Sigmoid colon (tissue), 7 donors: ENCODE measurements around the gene VPS18. TPM values are rescaled to one million over a fixed set of nuclear protein-coding genes. Genes with fewer than 3 reads are reported as not detected.

ENCODE experiments used
- DNase-seq: peaks from one replicate; pipeline ENCODE4 v3.0.0-alpha.2; 2019
- H3K27ac ChIP-seq, 4 donors: fragments of 200-600 bp; sonication (generic); one replicate each; pipeline ENCODE4 v1.5.1; 2016 to 2019; ENCODE audit warnings: mild to moderate bottlenecking in 1 of 4
- H3K27me3 ChIP-seq, 3 donors: fragments of 200-600 bp; sonication (generic); one replicate each; pipeline ENCODE4 v1.5.1; 2019; ENCODE audit warnings: mild to moderate bottlenecking in 1 of 3
- H3K36me3 ChIP-seq, 4 donors: fragments of 200-600 bp; sonication (generic); one replicate each; pipeline ENCODE4 v1.5.1; 2016 to 2019
- H3K4me1 ChIP-seq, 4 donors: fragments of 200-600 bp; sonication (generic); one replicate each; pipeline ENCODE4 v1.5.1; 2017 to 2019
- H3K4me3 ChIP-seq, 4 donors: fragments of 200-600 bp; sonication (generic); one replicate each; pipeline ENCODE4 v1.5.1; 2017 to 2019; ENCODE audit warnings: mild to moderate bottlenecking in 2 of 4, moderate library complexity in 1 of 4
- H3K9me3 ChIP-seq, 4 donors: fragments of 200-600 bp in 3 of 4; sonication (generic) in 3 of 4; one replicate each; pipeline versions ENCODE4 v1.5.1 to v1.6.1; 2013 to 2019
- EP300 ChIP-seq, 4 donors: sonication (generic); formaldehyde crosslinking; IDR thresholded peaks; one replicate each; pipeline ENCODE4 v1.6.1; 2017; ENCODE audit warnings: antibody characterized with exemption in 4 of 4
- POLR2A ChIP-seq, 2 donors: fragments of 450-650 bp; IDR thresholded peaks; one replicate each; pipeline ENCODE4 v1.6.1; 2016; ENCODE audit warnings: antibody characterized with exemption in 2 of 2, mild to moderate bottlenecking in 2 of 2, moderate library complexity in 2 of 2
- POLR2AphosphoS5 ChIP-seq, 4 donors: sonication (generic); formaldehyde crosslinking; IDR thresholded peaks; one replicate each; pipeline ENCODE4 v1.6.1; 2017; ENCODE audit warnings: antibody characterized with exemption in 4 of 4
- WGBS, 2 donors: extraction: QIAGEN DNeasy Blood & Tissue Kit; methylation state at CpG; one replicate each; pipeline ENCODE4 v1.1.7; 2013; 5-methylcytosine and 5-hydroxymethylcytosine counted together
- intact Hi-C: fragments of 100-400 bp; cut with DNase I; formaldehyde crosslinking; loops from one replicate; pipeline ENCODE4 v1.15.1; 2023
- polyA plus RNA-seq, 3 donors: library from polyadenylated mRNA; stranded (reverse); fragments of 200-250 nt; gene quantifications; one replicate each; pipeline ENCODE4 v1.2.3, GENCODE V29; 2013
- total RNA-seq, 4 donors: library from RNA; depleted of rRNA; stranded (reverse); fragments of >200 nt; gene quantifications; one replicate each; pipeline ENCODE4 v1.1.0, GENCODE V29; 2016
- TF ChIP-seq, protein P1 (sequence below), 4 experiments: fragments of 450-650 bp in 3 of 4; fragments of 200-600 bp in 1 of 4; IDR thresholded peaks; one replicate each; pipeline ENCODE4 v1.5.1; 2016 to 2019; ENCODE audit warnings: antibody characterized with exemption in 4 of 4, mild to moderate bottlenecking in 3 of 4, moderate library complexity in 2 of 4
- donor health status: healthy with polysubstance abuse.
- donor health status: Bipolar disorder and iron deficiency.
- donor health status: healthy.

Gene VPS18
- total and polyA plus RNA-seq, 7 donors: 4.8 to 19.6 (median 17.4) TPM

DNA sequence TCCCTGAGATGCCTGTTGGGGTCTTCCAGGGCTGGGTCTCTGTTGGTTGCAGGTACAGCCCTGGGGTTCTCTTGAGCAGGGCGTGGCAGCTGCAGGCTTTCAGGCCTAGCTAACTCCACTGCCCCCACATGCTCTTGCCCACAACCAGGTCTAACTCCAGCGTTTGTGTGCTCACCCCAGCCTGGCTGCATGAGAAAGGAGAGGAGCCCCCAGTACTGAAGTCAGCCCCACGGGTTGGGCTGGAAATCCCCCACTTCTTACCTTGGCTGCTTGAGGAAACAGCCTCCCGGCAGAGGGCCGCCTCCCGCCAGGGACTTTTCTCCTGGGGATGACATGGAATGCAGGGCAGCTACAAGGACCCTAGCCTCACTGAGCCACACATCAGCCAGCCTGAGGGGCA lies 18.2 kb downstream of the VPS18 start:
- Histone ChIP-seq H3K27ac (no peak overlapping the region), H3K4me3 (no peak overlapping the region), H3K9me3 (no peaks in the 10 kb centered on the region), H3K4me1 (peaks cover 0 to 2% (median under 1%) of the 10 kb centered on the region in 4 donors), H3K27me3 (no peaks in the 10 kb centered on the region), H3K36me3 (no peaks in the 10 kb centered on the region)
- DNase-seq: no peak
- intact Hi-C loops: no loop called here
- WGBS, 2 donors: 69 to 74% methylated on average over 6 of the region's 6 CpGs
- TF ChIP-seq POLR2AphosphoS5 (IDR thresholded peaks at IDR 0.05) (no peak), EP300 (IDR thresholded peaks at IDR 0.05) (no peak), POLR2A (IDR thresholded peaks at IDR 0.05) (no peak)
- TF ChIP-seq, protein P1, sequence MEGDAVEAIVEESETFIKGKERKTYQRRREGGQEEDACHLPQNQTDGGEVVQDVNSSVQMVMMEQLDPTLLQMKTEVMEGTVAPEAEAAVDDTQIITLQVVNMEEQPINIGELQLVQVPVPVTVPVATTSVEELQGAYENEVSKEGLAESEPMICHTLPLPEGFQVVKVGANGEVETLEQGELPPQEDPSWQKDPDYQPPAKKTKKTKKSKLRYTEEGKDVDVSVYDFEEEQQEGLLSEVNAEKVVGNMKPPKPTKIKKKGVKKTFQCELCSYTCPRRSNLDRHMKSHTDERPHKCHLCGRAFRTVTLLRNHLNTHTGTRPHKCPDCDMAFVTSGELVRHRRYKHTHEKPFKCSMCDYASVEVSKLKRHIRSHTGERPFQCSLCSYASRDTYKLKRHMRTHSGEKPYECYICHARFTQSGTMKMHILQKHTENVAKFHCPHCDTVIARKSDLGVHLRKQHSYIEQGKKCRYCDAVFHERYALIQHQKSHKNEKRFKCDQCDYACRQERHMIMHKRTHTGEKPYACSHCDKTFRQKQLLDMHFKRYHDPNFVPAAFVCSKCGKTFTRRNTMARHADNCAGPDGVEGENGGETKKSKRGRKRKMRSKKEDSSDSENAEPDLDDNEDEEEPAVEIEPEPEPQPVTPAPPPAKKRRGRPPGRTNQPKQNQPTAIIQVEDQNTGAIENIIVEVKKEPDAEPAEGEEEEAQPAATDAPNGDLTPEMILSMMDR (IDR thresholded peaks at IDR 0.05): no peak

GRCh38 chr15:40914013-40914412 lies 19.8 kb downstream of the VPS18 start:
- 95 to 97% methylated on average over 12 of the region's 12 CpGs for WGBS, 2 donors
- no peak overlapping the region for H3K27ac ChIP-seq
- H3K4me3 ChIP-seq: no peak overlapping the region
- no peaks in the 10 kb centered on the region for H3K9me3 ChIP-seq
- H3K4me1 ChIP-seq: no peaks in the 10 kb centered on the region
- H3K27me3 ChIP-seq: no peaks in the 10 kb centered on the region
- TF ChIP-seq, protein P1 (IDR thresholded peaks at IDR 0.05): no peak
- TF ChIP-seq POLR2A (IDR thresholded peaks at IDR 0.05) (no peak), POLR2AphosphoS5 (IDR thresholded peaks at IDR 0.05) (no peak), EP300 (IDR thresholded peaks at IDR 0.05) (no peak)
- DNase-seq: no peak
- intact Hi-C loops: no loop called here
- H3K36me3 ChIP-seq: no peaks in the 10 kb centered on the region

- no peaks in the 10 kb centered on the region for H3K4me1 ChIP-seq
- no peak overlapping the region for H3K27ac ChIP-seq
- DNase-seq: no peak
- TF ChIP-seq, protein P1 (IDR thresholded peaks at IDR 0.05): no peak
- no peak for TF ChIP-seq EP300 (IDR thresholded peaks at IDR 0.05)
- no peak for TF ChIP-seq POLR2A (IDR thresholded peaks at IDR 0.05)
- no peak for TF ChIP-seq POLR2AphosphoS5 (IDR thresholded peaks at IDR 0.05)
- H3K36me3 ChIP-seq: no peaks in the 10 kb centered on the region
- H3K9me3 ChIP-seq: no peaks in the 10 kb centered on the region
- intact Hi-C loops: no loop called here
- no peaks in the 10 kb centered on the region for H3K27me3 ChIP-seq
- H3K4me3 ChIP-seq: no peak overlapping the region
- WGBS, 2 donors: 84 to 89% methylated on average over 8 of the region's 8 CpGs
Measured at GRCh38 chr15:40914486-40914885, 20.2 kb downstream of the VPS18 start.

GRCh38 chr15:40915116-40915661 lies 20.9 kb downstream of the VPS18 start:
- H3K27me3 ChIP-seq: no peaks in the 10 kb centered on the region
- DNase-seq: no peak
- H3K36me3 ChIP-seq: no peaks in the 10 kb centered on the region
- no peak overlapping the region for H3K4me3 ChIP-seq
- H3K4me1 ChIP-seq: no peaks in the 10 kb centered on the region
- 89 to 93% methylated on average over 12 of the region's 12 CpGs for WGBS, 2 donors
- H3K9me3 ChIP-seq: no peaks in the 10 kb centered on the region
- no peak for TF ChIP-seq POLR2AphosphoS5 (IDR thresholded peaks at IDR 0.05)
- no peak overlapping the region for H3K27ac ChIP-seq
- intact Hi-C loops: no loop called here

DNA sequence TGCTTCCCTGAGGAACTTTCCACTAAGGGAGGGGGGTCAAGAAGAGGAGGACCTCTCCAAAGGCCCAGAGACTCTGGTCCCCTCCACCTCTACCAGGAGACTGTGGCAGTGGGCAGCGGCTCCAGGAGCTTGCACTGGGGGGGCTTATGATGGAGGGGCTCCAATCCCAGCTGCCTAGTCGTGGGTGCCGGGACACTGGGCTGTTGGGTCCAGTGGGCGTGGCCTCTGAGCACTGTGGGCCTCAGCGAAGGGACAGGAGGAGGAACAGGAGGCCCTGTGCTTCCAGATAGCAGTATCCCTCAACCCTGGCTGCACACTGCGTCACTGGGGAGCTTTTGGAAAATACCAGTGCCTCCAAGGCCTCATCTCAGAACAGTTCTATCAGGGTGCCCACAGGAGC lies 21.4 kb downstream of the VPS18 start:
- Histone ChIP-seq H3K4me3 (no peak overlapping the region), H3K27ac (no peak overlapping the region), H3K9me3 (no peaks in the 10 kb centered on the region), H3K27me3 (no peaks in the 10 kb centered on the region), H3K4me1 (no peaks in the 10 kb centered on the region), H3K36me3 (no peaks in the 10 kb centered on the region)
- WGBS, 2 donors: 68 to 72% methylated on average over 6 of the region's 6 CpGs
- intact Hi-C loops: no loop called here
- TF ChIP-seq EP300 (IDR thresholded peaks at IDR 0.05) (no peak), POLR2AphosphoS5 (IDR thresholded peaks at IDR 0.05) (no peak), POLR2A (IDR thresholded peaks at IDR 0.05) (no peak)
- TF ChIP-seq, protein P1 (IDR thresholded peaks at IDR 0.05): no peak
- no peak for DNase-seq
